GM12874 (cell line): ENCODE data around the gene VN1R2.
"Not testable (repeated sequence)": the region's sequence is repeated elsewhere in the genome, so short reads cannot be mapped to it uniquely, and the experiment has no call there.

Source experiments
- TF ChIP-seq, protein P1 (sequence below): IDR thresholded peaks from 2 replicates; pipeline ENCODE4 v1.5.1; 2011; ENCODE audit warnings: low read depth, mild to moderate bottlenecking, control low read depth, low read length, moderate library complexity; ENCODE audit not compliant: insufficient read depth

VN1R2 gene

DNA sequence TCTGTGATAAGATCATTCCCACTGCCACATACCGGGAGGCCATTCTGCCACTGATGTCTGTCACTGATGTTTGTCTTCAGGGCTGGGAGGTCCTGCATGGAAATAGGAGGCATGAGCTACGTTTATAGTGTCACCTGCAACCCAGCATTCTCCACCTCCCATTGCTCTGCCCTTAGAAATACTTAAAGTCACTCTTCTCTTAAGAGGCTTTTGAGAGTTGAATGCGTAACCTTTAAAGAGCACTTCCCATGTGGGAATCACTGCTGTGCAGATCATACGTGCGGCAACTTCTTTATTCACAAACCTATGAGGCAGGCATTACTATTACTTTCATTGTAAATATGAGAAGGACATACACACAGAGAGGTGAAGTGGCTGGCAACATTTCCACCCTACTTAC, 9.5 kb downstream of the VN1R2 start, which contains the start of gene VN1R4:
Gene VN1R4 (minus strand): TSS at position 101 of the 400 bp plus-strand sequence. CDS start 58 bp downstream, at position 43.
- TF ChIP-seq, protein P1, sequence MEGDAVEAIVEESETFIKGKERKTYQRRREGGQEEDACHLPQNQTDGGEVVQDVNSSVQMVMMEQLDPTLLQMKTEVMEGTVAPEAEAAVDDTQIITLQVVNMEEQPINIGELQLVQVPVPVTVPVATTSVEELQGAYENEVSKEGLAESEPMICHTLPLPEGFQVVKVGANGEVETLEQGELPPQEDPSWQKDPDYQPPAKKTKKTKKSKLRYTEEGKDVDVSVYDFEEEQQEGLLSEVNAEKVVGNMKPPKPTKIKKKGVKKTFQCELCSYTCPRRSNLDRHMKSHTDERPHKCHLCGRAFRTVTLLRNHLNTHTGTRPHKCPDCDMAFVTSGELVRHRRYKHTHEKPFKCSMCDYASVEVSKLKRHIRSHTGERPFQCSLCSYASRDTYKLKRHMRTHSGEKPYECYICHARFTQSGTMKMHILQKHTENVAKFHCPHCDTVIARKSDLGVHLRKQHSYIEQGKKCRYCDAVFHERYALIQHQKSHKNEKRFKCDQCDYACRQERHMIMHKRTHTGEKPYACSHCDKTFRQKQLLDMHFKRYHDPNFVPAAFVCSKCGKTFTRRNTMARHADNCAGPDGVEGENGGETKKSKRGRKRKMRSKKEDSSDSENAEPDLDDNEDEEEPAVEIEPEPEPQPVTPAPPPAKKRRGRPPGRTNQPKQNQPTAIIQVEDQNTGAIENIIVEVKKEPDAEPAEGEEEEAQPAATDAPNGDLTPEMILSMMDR = not testable (repeated sequence)

DNA sequence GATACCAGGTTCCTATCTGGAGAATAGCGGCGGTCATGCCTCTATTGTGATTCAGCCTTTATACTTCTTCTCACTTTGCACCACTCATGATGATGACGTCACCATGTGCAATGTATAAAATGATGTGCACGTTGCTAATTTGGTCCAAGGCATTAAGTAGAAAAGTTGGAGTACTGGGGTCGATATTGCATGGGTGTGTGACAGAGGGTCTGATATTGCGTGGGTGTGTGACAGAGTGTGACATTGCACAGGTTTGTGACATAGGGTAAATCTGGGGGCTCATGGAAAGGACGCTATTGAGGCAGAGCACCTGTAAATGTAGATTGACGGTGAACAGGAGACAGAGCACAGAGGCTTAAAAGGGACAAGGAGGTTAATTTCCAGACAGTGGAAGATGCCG, 14.0 kb downstream of the VN1R2 start:
- TF ChIP-seq, protein P1 = no peak

- TF ChIP-seq, protein P1 = no peak
Measured at GRCh38 chr19:53275480-53275879, 17.4 kb downstream of the VN1R2 start.

GRCh38 chr19:53285087-53285486, 27.0 kb downstream of the VN1R2 start:
- TF ChIP-seq, protein P1 = no peak

GRCh38 chr19:53290758-53291549, 32.9 kb downstream of the VN1R2 start:
- TF ChIP-seq, protein P1 = no peak

GRCh38 chr19:53294786-53295441, 36.8 kb downstream of the VN1R2 start:
- TF ChIP-seq, protein P1 = no peak

GRCh38 chr19:53308339-53308811, 50.3 kb downstream of the VN1R2 start:
- TF ChIP-seq, protein P1 = peak; percentile 36; the same call in 1 of the 2 replicates
